GM18858 (cell line): ENCODE measurements around the gene CEP104.

Experiments
- ATAC-seq: cut with Tn5 transposase; IDR thresholded peaks from one replicate; pipeline ENCODE4 v1.9.1; 2021; ENCODE audit not compliant: unreplicated experiment

Gene CEP104

DNA sequence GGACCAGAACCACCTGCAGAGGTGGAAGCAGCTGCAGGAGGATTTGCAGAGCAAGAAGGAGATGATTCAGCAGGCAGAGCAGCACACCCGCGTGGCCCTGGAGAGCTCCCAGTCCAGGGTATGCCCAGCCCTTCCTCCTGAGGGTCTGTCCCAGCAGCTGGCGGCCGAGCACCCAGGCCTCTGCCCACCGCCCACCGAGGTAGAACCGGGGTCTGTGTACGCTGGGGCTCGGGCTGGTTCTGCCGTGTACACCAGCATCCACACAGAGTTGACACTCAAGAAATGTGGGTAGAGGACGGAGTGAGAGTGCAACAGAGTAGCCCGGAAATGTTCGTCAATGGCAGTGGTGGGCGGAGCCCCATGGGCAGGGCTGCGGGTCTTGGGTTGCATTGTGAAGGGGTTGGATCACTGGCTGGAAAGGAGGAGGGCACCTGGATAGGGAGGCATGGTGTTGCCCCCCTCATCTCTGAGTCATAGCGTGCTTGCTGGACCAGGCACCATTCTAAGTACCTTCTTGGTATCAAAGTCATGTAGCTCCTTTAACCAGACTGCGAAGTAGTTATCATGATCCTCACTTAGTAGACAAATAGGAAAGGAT is 89.6 kb downstream of the CEP104 start:
- ATAC-seq = no peak

DNA sequence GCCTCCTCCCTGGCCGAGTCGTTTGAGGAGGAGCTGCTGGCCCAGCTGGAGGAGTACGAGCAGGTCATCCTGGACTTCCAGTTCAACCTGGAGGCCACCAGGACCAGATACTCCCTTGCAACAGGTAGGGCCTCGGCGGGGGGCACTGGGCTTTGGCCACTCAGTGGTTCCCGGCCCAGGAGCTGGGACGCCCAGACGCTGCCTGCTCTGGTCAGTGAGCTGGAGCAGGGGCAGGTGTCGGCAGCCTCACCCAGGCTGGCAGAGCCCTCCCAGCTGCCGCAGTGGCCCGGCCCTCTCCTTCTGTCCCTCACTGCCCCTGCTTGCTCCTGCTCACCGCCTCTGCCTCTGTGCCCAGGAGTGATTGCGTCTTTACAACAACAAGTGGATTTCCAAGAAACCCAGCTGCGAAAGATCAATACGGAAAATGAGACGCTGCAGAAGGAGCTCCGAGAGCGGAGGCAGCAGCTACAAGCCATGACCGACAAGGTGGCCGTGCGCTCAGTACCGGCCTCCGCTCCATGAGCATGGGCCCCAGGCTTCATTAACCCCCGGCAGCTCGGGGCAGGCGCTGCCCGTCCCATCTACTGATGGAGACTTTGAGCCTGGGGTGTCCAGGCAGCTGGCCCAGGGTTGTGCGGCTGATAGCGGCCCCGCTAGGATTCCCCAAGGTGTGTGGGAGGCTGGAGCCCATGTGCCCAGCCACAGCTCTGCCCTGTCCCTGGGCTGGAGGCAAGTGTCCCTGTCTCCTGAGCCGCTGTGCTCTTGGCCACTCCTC is 93.5 kb downstream of the CEP104 start:
- ATAC-seq = no peak

DNA sequence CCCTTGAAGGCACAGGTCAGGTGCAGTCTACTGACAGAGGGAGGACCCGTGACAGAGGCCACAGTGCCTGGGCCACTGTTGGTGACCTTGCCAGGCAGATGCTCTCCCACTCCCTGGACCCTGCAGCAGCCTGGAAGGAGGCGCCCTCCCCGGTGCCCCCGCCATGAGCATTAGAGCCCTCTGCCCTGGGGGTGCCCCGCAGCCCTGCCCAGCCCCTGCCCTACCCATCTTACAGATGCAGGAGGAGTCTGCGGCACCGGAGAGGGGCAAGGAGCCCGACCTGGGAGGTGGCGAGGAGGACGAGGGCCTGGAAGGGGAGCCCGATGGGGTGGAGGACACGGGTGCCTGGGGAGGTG is 94.2 kb downstream of the CEP104 start:
- no peak for ATAC-seq

DNA sequence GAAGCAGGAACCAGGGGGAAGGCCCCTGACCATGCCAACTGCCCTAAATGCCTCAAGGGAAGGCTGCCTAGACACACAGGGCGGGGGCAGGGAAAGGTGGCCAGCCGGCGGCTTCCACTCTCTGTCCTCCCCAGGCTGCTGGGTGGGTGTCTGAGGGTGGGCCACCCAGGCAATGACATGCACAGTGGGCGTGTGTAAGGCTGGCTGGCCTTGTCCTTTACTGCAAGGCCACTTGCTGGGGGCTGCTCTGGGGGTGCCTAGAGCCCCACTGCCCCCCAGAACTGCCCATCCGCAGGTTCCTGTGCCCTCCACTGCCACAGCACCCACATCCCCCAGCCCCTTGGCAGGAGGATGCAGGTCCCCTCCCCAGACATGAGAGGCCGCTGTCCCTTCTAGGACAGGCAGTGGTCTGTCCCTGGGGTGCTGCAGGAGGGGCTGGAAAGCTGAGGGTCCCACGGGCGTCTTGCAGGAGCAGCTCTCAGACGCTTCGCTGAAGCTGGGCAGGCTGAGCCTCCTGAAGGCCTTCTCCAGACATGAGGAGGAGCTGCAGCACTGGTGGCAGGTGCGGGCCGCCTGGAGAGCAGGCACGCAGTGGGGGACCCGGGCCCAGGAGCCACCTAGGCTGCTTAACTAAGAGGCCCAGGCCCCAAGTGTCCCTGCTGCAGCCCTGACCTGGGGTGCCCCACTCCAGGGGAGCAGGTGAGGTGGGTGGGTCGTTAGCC is 94.7 kb downstream of the CEP104 start:
- ATAC-seq = no peak
